ENCODE results near the gene DOCK10. TPM values are rescaled to one million over a fixed set of nuclear protein-coding genes. Genes with fewer than 3 reads are reported as not detected.

Gene DOCK10
- total RNA-seq, 2 donors from 2014 or later = 2.0 to 3.4 TPM

- no peak for ATAC-seq
- H3K27me3 ChIP-seq = no peaks in the 10 kb centered on the region
- no peaks in the 10 kb centered on the region for H3K4me1 ChIP-seq
- WGBS, 2 donors = 84 to 85% methylated on average over 1 of the region's 1 CpG
- no peak overlapping the region for H3K4me3 ChIP-seq
- no peaks in the 10 kb centered on the region for H3K36me3 ChIP-seq (replicated peaks in 1 of 2; ENCODE audit: insufficient read depth in 1 of 2, low read depth in 2 of 2)
- TF ChIP-seq POLR2A (IDR thresholded peaks at IDR 0.05) (no peak), CTCF (IDR thresholded peaks at IDR 0.05) (no peak)
- H3K9me3 ChIP-seq = no peaks in the 10 kb centered on the region
- intact Hi-C loops (cut with DNase I) = no loop called here
- H3K27ac ChIP-seq = no peak overlapping the region
- DNase-seq = no peak
Observed at GRCh38 chr2:224772494-224772893, 269.8 kb downstream of the DOCK10 start.

GRCh38 chr2:224769489-224769888 is 272.8 kb downstream of the DOCK10 start:
- no peaks in the 10 kb centered on the region for H3K36me3 ChIP-seq (replicated peaks in 1 of 2; ENCODE audit: insufficient read depth in 1 of 2, low read depth in 2 of 2)
- no peak overlapping the region for H3K27ac ChIP-seq
- H3K4me1 ChIP-seq = no peaks in the 10 kb centered on the region
- ATAC-seq (no peak), DNase-seq (no peak)
- H3K9me3 ChIP-seq = no peaks in the 10 kb centered on the region
- 65 to 73% methylated on average over 6 of the region's 6 CpGs for WGBS, 2 donors
- H3K27me3 ChIP-seq = no peaks in the 10 kb centered on the region
- intact Hi-C loops (cut with DNase I) = no loop called here
- H3K4me3 ChIP-seq = no peak overlapping the region
- TF ChIP-seq CTCF (IDR thresholded peaks at IDR 0.05) (no peak), POLR2A (IDR thresholded peaks at IDR 0.05) (no peak)

- Histone ChIP-seq H3K9me3 (no peaks in the 10 kb centered on the region), H3K4me3 (no peak overlapping the region), H3K4me1 (no peaks in the 10 kb centered on the region), H3K27me3 (no peaks in the 10 kb centered on the region), H3K27ac (no peak overlapping the region), H3K36me3 (replicated peaks in 1 of 2; ENCODE audit: insufficient read depth in 1 of 2, low read depth in 2 of 2) (no peaks in the 10 kb centered on the region)
- no peak for ATAC-seq
- intact Hi-C loops (cut with DNase I) = no loop called here
- TF ChIP-seq CTCF (IDR thresholded peaks at IDR 0.05) (no peak), POLR2A (IDR thresholded peaks at IDR 0.05) (no peak)
- WGBS, 2 donors = 54 to 63% methylated on average over 2 of the region's 2 CpGs
- DNase-seq = no peak
Observed at GRCh38 chr2:224764565-224765236, 277.6 kb downstream of the DOCK10 start.

- Histone ChIP-seq H3K9me3 (peaks cover 0 to 11% (median 0%) of the 10 kb centered on the region in 3 donors), H3K4me3 (no peak overlapping the region), H3K27ac (no peak overlapping the region), H3K27me3 (no peaks in the 10 kb centered on the region), H3K36me3 (replicated peaks in 1 of 2; ENCODE audit: insufficient read depth in 1 of 2, low read depth in 2 of 2) (no peaks in the 10 kb centered on the region), H3K4me1 (no peaks in the 10 kb centered on the region)
- ATAC-seq = no peak
- intact Hi-C loops (cut with DNase I) = no loop called here
- no peak for DNase-seq
- 73 to 91% methylated on average over 3 of the region's 3 CpGs for WGBS, 2 donors
- TF ChIP-seq POLR2A (IDR thresholded peaks at IDR 0.05) = no peak
- no peak for TF ChIP-seq CTCF (IDR thresholded peaks at IDR 0.05)
Observed at GRCh38 chr2:224757934-224758548, 284.2 kb downstream of the DOCK10 start.
